ENCODE measurements around the gene ARID5B.

ARID5B gene

DNA sequence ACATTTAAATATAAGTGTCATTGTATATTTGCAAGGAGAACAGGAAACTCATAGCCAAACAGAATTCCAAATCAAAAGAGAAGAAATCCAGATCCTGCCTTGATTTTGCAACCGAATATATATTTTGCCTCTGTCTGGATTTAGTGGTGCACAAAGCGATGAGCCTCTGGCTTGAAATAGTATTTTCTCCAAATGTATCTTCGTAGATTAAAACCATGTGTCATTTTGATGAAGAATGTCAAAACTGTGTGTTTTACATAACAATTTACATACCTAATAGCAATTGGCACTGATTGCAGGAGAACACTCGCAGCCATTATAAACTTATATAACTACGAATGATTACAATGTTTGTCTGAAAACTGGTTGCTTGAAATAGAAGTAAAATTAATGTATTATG, 156.4 kb downstream of the ARID5B start:
- Histone ChIP-seq H3K9me3 (ENCODE audit: insufficient read depth, low read length, severe bottlenecking) (no peaks in the 10 kb centered on the region), H3K36me3 (ENCODE audit: insufficient read depth, low read length) (no peaks in the 10 kb centered on the region), H2AFZ (ENCODE audit: low read depth, low read length) (no peak overlapping the region), H3K4me3 (ENCODE audit: low read depth in 1 of 2, low read length in 2 of 2) (no peak overlapping the region), H3K79me2 (ENCODE audit: insufficient read depth, low read length) (no peaks in the 10 kb centered on the region), H3K4me1 (ENCODE audit: insufficient read depth, low read length) (no peaks in the 10 kb centered on the region), H3K4me2 (ENCODE audit: insufficient read depth, low read length) (no peak overlapping the region), H3K9ac (ENCODE audit: low read depth, low read length) (no peak overlapping the region), H3K27ac (ENCODE audit: low read length) (no peak overlapping the region), H3K27me3 (ENCODE audit: insufficient read depth, low read length, poor library complexity) (no peaks in the 10 kb centered on the region), H4K20me1 (ENCODE audit: insufficient read depth, low read length) (no peaks in the 10 kb centered on the region)
- no peak for TF ChIP-seq EZH2 (IDR thresholded peaks at IDR 0.05; ENCODE audit: borderline replicate concordance, low read depth, low read length, severe bottlenecking)
- ATAC-seq (ENCODE audit: insufficient read depth, low read depth) (no peak), DNase-seq (no peak)

DNA sequence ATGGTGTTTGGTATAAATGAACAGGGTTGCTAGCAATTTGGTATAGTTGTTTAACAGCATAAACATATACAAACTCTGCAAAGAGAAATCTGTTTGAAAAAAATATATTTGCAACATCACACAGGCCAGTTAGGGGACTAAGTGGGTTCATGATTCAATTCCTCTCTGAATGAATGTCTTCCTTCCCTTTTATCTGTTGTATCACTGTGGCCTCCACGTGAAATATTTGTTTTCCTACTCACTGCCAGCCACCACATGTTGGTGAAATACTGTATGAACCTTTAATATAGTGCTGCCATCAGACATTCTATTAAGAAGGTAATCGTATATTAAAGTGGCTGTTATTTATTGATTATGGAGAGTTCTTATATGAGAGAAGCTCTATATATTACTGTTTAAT, 157.0 kb downstream of the ARID5B start:
- no peak overlapping the region for H3K27ac ChIP-seq (ENCODE audit: low read length)

DNA sequence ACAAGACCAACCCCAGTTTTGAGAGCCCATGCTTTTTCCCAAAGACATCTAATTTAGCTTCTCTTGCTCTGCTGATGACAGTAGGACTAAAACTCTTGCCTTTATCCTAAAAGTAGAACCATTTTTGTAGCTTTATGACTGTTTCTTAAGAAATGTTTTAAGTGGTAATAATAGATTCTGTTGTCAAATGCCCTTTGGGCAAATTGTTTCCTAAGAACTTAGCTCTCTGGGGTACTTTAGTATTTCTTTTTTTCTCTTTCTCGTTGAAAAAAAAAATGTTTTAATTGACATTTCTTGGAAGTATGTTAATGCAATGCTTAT, 157.4 kb downstream of the ARID5B start:
- Histone ChIP-seq H4K20me1 (ENCODE audit: insufficient read depth, low read length) (no peaks in the 10 kb centered on the region), H3K79me2 (ENCODE audit: insufficient read depth, low read length) (no peaks in the 10 kb centered on the region), H3K9ac (ENCODE audit: low read depth, low read length) (no peak overlapping the region), H3K4me2 (ENCODE audit: insufficient read depth, low read length) (no peak overlapping the region), H3K36me3 (ENCODE audit: insufficient read depth, low read length) (no peaks in the 10 kb centered on the region), H3K4me3 (ENCODE audit: low read depth in 1 of 2, low read length in 2 of 2) (no peak overlapping the region), H2AFZ (ENCODE audit: low read depth, low read length) (no peak overlapping the region), H3K4me1 (ENCODE audit: insufficient read depth, low read length) (no peaks in the 10 kb centered on the region), H3K27ac (ENCODE audit: low read length) (no peak overlapping the region), H3K9me3 (ENCODE audit: insufficient read depth, low read length, severe bottlenecking) (no peaks in the 10 kb centered on the region), H3K27me3 (ENCODE audit: insufficient read depth, low read length, poor library complexity) (no peaks in the 10 kb centered on the region)
- DNase-seq (no peak), ATAC-seq (ENCODE audit: insufficient read depth, low read depth) (no peak)
- TF ChIP-seq, protein P1, sequence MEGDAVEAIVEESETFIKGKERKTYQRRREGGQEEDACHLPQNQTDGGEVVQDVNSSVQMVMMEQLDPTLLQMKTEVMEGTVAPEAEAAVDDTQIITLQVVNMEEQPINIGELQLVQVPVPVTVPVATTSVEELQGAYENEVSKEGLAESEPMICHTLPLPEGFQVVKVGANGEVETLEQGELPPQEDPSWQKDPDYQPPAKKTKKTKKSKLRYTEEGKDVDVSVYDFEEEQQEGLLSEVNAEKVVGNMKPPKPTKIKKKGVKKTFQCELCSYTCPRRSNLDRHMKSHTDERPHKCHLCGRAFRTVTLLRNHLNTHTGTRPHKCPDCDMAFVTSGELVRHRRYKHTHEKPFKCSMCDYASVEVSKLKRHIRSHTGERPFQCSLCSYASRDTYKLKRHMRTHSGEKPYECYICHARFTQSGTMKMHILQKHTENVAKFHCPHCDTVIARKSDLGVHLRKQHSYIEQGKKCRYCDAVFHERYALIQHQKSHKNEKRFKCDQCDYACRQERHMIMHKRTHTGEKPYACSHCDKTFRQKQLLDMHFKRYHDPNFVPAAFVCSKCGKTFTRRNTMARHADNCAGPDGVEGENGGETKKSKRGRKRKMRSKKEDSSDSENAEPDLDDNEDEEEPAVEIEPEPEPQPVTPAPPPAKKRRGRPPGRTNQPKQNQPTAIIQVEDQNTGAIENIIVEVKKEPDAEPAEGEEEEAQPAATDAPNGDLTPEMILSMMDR (IDR thresholded peaks at IDR 0.05; ENCODE audit: borderline replicate concordance, extremely low read depth, low read length, poor library complexity, severe bottlenecking), result no peak
- TF ChIP-seq EZH2 (IDR thresholded peaks at IDR 0.05; ENCODE audit: borderline replicate concordance, low read depth, low read length, severe bottlenecking), result no peak

More for the DNA sequence above, 157.0 kb downstream of the ARID5B start:
- no peak overlapping the region for H3K9ac ChIP-seq (ENCODE audit: low read depth, low read length)
- no peaks in the 10 kb centered on the region for H4K20me1 ChIP-seq (ENCODE audit: insufficient read depth, low read length)
- H3K27me3 ChIP-seq (ENCODE audit: insufficient read depth, low read length, poor library complexity), result no peaks in the 10 kb centered on the region
- no peak for ATAC-seq (ENCODE audit: insufficient read depth, low read depth)
- no peaks in the 10 kb centered on the region for H3K4me1 ChIP-seq (ENCODE audit: insufficient read depth, low read length)
- TF ChIP-seq, protein P1 (IDR thresholded peaks at IDR 0.05; ENCODE audit: borderline replicate concordance, extremely low read depth, low read length, poor library complexity, severe bottlenecking), result no peak
- no peak for TF ChIP-seq EZH2 (IDR thresholded peaks at IDR 0.05; ENCODE audit: borderline replicate concordance, low read depth, low read length, severe bottlenecking)
- no peak for DNase-seq
- no peaks in the 10 kb centered on the region for H3K79me2 ChIP-seq (ENCODE audit: insufficient read depth, low read length)
- H3K36me3 ChIP-seq (ENCODE audit: insufficient read depth, low read length), result no peaks in the 10 kb centered on the region
- H3K4me3 ChIP-seq (ENCODE audit: low read depth in 1 of 2, low read length in 2 of 2), result no peak overlapping the region
- H3K4me2 ChIP-seq (ENCODE audit: insufficient read depth, low read length), result no peak overlapping the region
- H3K9me3 ChIP-seq (ENCODE audit: insufficient read depth, low read length, severe bottlenecking), result no peaks in the 10 kb centered on the region
- H2AFZ ChIP-seq (ENCODE audit: low read depth, low read length), result no peak overlapping the region

- Histone ChIP-seq H3K79me2 (ENCODE audit: insufficient read depth, low read length) (no peaks in the 10 kb centered on the region), H3K9ac (ENCODE audit: low read depth, low read length) (no peak overlapping the region), H3K9me3 (ENCODE audit: insufficient read depth, low read length, severe bottlenecking) (no peaks in the 10 kb centered on the region), H3K27me3 (ENCODE audit: insufficient read depth, low read length, poor library complexity) (no peaks in the 10 kb centered on the region), H2AFZ (ENCODE audit: low read depth, low read length) (no peak overlapping the region), H4K20me1 (ENCODE audit: insufficient read depth, low read length) (no peaks in the 10 kb centered on the region), H3K36me3 (ENCODE audit: insufficient read depth, low read length) (no peaks in the 10 kb centered on the region), H3K4me2 (ENCODE audit: insufficient read depth, low read length) (no peak overlapping the region), H3K27ac (ENCODE audit: low read length) (no peak overlapping the region), H3K4me3 (ENCODE audit: low read depth in 1 of 2, low read length in 2 of 2) (no peak overlapping the region), H3K4me1 (ENCODE audit: insufficient read depth, low read length) (no peaks in the 10 kb centered on the region)
- ATAC-seq (ENCODE audit: insufficient read depth, low read depth), result no peak
- TF ChIP-seq EZH2 (IDR thresholded peaks at IDR 0.05; ENCODE audit: borderline replicate concordance, low read depth, low read length, severe bottlenecking), result no peak
- TF ChIP-seq, protein P1 (IDR thresholded peaks at IDR 0.05; ENCODE audit: borderline replicate concordance, extremely low read depth, low read length, poor library complexity, severe bottlenecking), result no peak
- no peak for DNase-seq
These were observed 157.9 kb downstream of the ARID5B start for GRCh38 chr10:62059217-62059920.
